Natural killer cell (primary cell): ENCODE data around the gene SCGB3A2. TPM values are rescaled to one million over a fixed set of nuclear protein-coding genes. Genes with fewer than 3 reads are reported as not detected.

Experiments
- ATAC-seq, 3 donors: fragments of 150-1000 bp in 2 of 3; fragments of 200-7000 bp in 1 of 3; cut with Tn5 transposase; 1 replicate in 1 of 3; 2 replicates in 2 of 3; pipeline ENCODE4 v1.10.0; 2021; ENCODE audit warnings: mild to moderate bottlenecking in 2 of 3, moderate library complexity in 2 of 3
- DNase-seq, 2 donors: peaks; one replicate each; pipeline versions ENCODE4 v3.0.0 to v3.0.0-alpha.2; 2013 to 2021; ENCODE audit warnings: mixed read lengths in 1 of 2
- H3K27ac ChIP-seq: one replicate; pipeline ENCODE4 v1.5.1; 2013; ENCODE audit warnings: mild to moderate bottlenecking, low read length
- H3K27me3 ChIP-seq: one replicate; pipeline ENCODE4 v1.6.1; 2013; ENCODE audit warnings: low read length; ENCODE audit not compliant: control insufficient read depth, insufficient read depth
- H3K36me3 ChIP-seq: one replicate; pipeline ENCODE4 v1.6.1; 2013; ENCODE audit warnings: low read length; ENCODE audit not compliant: control insufficient read depth, insufficient read depth
- H3K4me1 ChIP-seq: one replicate; pipeline ENCODE4 v1.6.1; 2013; ENCODE audit warnings: low read length; ENCODE audit not compliant: control insufficient read depth, insufficient read depth
- H3K4me3 ChIP-seq: one replicate; pipeline ENCODE4 v1.5.1; 2013; ENCODE audit warnings: low read length
- H3K9me3 ChIP-seq: one replicate; pipeline ENCODE4 v1.6.1; 2013; ENCODE audit warnings: low read length; ENCODE audit not compliant: control insufficient read depth, insufficient read depth
- H3K27ac Mint-ChIP-seq, 2 donors: one replicate each; pipeline ENCODE4 v1.8.0; 2022; ENCODE audit warnings: mild to moderate bottlenecking in 2 of 2, mixed read lengths in 2 of 2, moderate library complexity in 1 of 2
- H3K27me3 Mint-ChIP-seq, 2 donors: one replicate each; pipeline ENCODE4 v1.8.0; 2022; ENCODE audit warnings: low read depth in 2 of 2, mixed read lengths in 2 of 2
- H3K36me3 Mint-ChIP-seq: one replicate; pipeline ENCODE4 v1.8.0; 2022; ENCODE audit warnings: mixed read lengths
- H3K4me1 Mint-ChIP-seq, 2 donors: one replicate each; pipeline ENCODE4 v1.8.0; 2022; ENCODE audit warnings: mixed read lengths in 2 of 2
- H3K4me3 Mint-ChIP-seq: one replicate; pipeline ENCODE4 v1.8.0; 2022; ENCODE audit warnings: mild to moderate bottlenecking, moderate library complexity, mixed read lengths
- H3K9me3 Mint-ChIP-seq, 2 donors: one replicate each; pipeline ENCODE4 v1.8.0; 2022; ENCODE audit warnings: mixed read lengths in 2 of 2
- WGBS: methylation state at CpG from one replicate; pipeline ENCODE4 v1.1.7; 2013; ENCODE audit warnings: missing lambda C conversion rate; ENCODE audit not compliant: insufficient coverage; 5-methylcytosine and 5-hydroxymethylcytosine counted together
- intact Hi-C: fragments of 100-400 bp; cut with micrococcal nuclease; formaldehyde crosslinking; loops from one replicate; pipeline ENCODE4 v1.14.2; 2022
- total RNA-seq, 4 donors: library from RNA; stranded (reverse); fragments of 120-200 nt in 1 of 4; gene quantifications; one replicate each; pipeline versions ENCODE4 v1.2.3 to v1.2.4, GENCODE V29; 2013 to 2022
- TF ChIP-seq, protein P1 (sequence below): fragments of 200-600 bp; IDR thresholded peaks from one replicate; pipeline ENCODE4 v1.8.0; 2022; ENCODE audit warnings: antibody characterized with exemption

Gene SCGB3A2
- total RNA-seq, 3 donors from 2014 or later (not counting 1 experiment from before 2014, with no cell fraction given): 1.2 TPM; not detected in 2

DNA sequence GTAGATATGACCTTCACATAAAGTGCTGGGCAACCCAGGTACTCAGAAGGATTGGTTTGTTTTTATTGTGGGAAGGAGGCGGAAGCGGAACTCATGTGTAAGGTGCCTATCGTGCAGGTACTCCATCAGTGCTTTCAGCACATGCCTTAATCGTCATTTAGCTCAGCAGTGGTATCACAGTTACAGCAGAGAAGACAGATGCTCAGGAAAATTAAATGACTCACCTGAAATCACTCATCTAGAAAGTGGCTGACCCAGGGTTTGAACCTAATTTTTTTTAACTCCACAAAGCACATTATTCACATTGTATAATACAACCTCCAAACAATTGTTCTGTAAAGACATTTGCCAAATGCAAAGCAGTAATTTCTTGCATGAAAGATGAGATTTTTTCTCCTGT is 25.6 kb downstream of the SCGB3A2 start:
- 92% methylated on average over 4 of the region's 4 CpGs for WGBS
- H3K9me3 Mint-ChIP-seq: no peaks in the 10 kb centered on the region
- no peak overlapping the region for H3K27ac Mint-ChIP-seq
- Histone ChIP-seq H3K9me3 (no peaks in the 10 kb centered on the region), H3K36me3 (no peaks in the 10 kb centered on the region), H3K27me3 (no peaks in the 10 kb centered on the region), H3K4me1 (no peaks in the 10 kb centered on the region), H3K27ac (no peak overlapping the region), H3K4me3 (no peak overlapping the region)
- peaks cover 0 to 5% of the 10 kb centered on the region in 2 donors for H3K27me3 Mint-ChIP-seq
- TF ChIP-seq, protein P1, sequence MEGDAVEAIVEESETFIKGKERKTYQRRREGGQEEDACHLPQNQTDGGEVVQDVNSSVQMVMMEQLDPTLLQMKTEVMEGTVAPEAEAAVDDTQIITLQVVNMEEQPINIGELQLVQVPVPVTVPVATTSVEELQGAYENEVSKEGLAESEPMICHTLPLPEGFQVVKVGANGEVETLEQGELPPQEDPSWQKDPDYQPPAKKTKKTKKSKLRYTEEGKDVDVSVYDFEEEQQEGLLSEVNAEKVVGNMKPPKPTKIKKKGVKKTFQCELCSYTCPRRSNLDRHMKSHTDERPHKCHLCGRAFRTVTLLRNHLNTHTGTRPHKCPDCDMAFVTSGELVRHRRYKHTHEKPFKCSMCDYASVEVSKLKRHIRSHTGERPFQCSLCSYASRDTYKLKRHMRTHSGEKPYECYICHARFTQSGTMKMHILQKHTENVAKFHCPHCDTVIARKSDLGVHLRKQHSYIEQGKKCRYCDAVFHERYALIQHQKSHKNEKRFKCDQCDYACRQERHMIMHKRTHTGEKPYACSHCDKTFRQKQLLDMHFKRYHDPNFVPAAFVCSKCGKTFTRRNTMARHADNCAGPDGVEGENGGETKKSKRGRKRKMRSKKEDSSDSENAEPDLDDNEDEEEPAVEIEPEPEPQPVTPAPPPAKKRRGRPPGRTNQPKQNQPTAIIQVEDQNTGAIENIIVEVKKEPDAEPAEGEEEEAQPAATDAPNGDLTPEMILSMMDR: no peak
- ATAC-seq (no peak), DNase-seq (no peak)
- no peaks in the 10 kb centered on the region for H3K4me1 Mint-ChIP-seq
- H3K4me3 Mint-ChIP-seq: no peak overlapping the region
- intact Hi-C loops: no loop called here
- no peaks in the 10 kb centered on the region for H3K36me3 Mint-ChIP-seq

DNA sequence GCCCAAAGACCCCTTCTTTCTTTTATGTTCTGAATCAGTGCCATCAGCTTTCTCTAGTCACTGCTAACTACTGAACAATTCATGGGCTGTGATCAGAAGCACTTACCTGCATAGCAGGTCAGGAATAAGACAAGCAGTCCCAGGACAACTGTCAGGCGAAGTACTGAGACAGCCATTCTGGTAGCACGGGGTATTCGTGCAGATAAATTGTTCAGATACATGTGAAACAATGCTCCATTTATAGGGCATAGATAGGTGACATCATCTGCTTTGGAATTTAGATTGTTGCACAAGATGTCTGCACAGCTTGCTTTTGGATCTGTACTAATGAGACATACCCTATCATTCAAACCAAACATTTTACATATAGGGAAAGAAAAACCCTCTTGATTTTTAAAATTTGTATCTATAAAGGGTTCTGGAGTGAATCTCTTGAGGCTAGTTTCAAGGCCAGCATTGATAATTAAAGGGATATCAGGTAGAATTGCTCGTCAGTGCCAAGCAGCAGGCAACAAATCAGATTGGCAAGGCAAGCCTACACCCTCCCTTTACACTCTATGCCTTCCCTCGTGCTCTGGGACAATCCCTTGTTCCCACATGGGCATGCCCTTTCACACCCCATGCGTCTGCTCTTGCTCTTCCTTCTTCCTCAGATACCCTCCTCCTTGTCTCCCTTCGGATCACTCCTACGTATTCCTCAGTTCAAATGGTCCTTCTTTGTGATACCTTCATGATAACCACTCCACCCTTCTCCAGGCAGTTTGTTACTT is 28.0 kb downstream of the SCGB3A2 start, which contains the start of gene C5orf46:
C5orf46 (minus strand) TSS at position 213 of the 770 bp plus-strand sequence; CDS start at position 176, 37 bp downstream.
- H3K4me3 ChIP-seq: no peak within 1 kb of the TSS
- ATAC-seq: no peak
- no peaks in the 10 kb centered on the region for H3K4me1 ChIP-seq
- intact Hi-C loops: no loop called here
- TF ChIP-seq, protein P1: no peak
- no peak for DNase-seq
- H3K36me3 ChIP-seq: no peaks in the 10 kb centered on the region
- H3K9me3 ChIP-seq: no peaks in the 10 kb centered on the region
- Mint-ChIP-seq H3K36me3 (no peaks in the 10 kb centered on the region), H3K9me3 (no peaks in the 10 kb centered on the region), H3K4me3 (no peak within 1 kb of the TSS), H3K4me1 (no peaks in the 10 kb centered on the region), H3K27ac (no peak within 1 kb of the TSS), H3K27me3 (peaks cover 0 to 2% of the 10 kb centered on the region in 2 donors)
- WGBS: 86% methylated on average over 8 of the region's 8 CpGs
- no peaks in the 10 kb centered on the region for H3K27me3 ChIP-seq
- no peak within 1 kb of the TSS for H3K27ac ChIP-seq

DNA sequence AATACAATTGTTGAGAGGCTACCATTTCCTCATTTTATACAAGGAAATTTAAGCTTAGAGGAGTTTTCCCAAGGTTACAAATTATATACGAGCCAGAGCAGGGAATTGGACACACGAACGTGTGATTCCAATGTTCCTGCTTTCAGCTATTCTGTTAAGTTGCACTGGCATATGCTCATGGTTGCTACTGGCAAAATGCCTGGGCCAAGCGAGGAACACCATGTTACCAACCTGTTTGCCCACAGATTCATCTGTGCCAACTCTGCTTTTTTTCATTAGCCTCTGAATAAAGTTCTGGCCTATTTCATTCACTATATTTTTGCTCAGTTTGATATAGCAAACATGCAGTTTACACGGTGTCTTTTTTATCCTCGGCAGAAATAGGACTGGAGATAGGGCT is 32.9 kb downstream of the SCGB3A2 start:
- H3K4me1 ChIP-seq: no peaks in the 10 kb centered on the region
- H3K27ac Mint-ChIP-seq: no peak overlapping the region
- no peaks in the 10 kb centered on the region for H3K27me3 ChIP-seq
- no peak overlapping the region for H3K4me3 Mint-ChIP-seq
- DNase-seq (no peak), ATAC-seq (no peak)
- H3K4me1 Mint-ChIP-seq: no peaks in the 10 kb centered on the region
- no peaks in the 10 kb centered on the region for H3K9me3 ChIP-seq
- H3K9me3 Mint-ChIP-seq: no peaks in the 10 kb centered on the region
- peaks cover 2 to 9% of the 10 kb centered on the region in 2 donors for H3K27me3 Mint-ChIP-seq
- TF ChIP-seq, protein P1: no peak
- H3K36me3 ChIP-seq: no peaks in the 10 kb centered on the region
- 69% methylated on average over 6 of the region's 6 CpGs for WGBS
- H3K27ac ChIP-seq: no peak overlapping the region
- H3K4me3 ChIP-seq: no peak overlapping the region
- intact Hi-C loops: no loop called here
- H3K36me3 Mint-ChIP-seq: no peaks in the 10 kb centered on the region
